ENCODE results near the gene PPP6R2.
"Not testable (repeated sequence)": the region's sequence is repeated elsewhere in the genome, so short reads cannot be mapped to it uniquely, and the experiment has no call there.

The PPP6R2 gene

GRCh38 chr22:50318356-50318697 lies 24.8 kb upstream of the PPP6R2 start:
- Mint-ChIP-seq H3K27me3 (ENCODE audit: low read depth, poor library complexity) (peaks cover 13% of the 10 kb centered on the region), H3K27ac (no peak overlapping the region), H3K4me1 (peaks cover 23% of the 10 kb centered on the region), H3K9me3 (no peaks in the 10 kb centered on the region), H3K4me3 (no peak overlapping the region), H3K36me3 (ENCODE audit: low read depth) (no peaks in the 10 kb centered on the region)
- no peak for TF ChIP-seq CTCF (IDR thresholded peaks at IDR 0.05)
- no peak for DNase-seq

DNA sequence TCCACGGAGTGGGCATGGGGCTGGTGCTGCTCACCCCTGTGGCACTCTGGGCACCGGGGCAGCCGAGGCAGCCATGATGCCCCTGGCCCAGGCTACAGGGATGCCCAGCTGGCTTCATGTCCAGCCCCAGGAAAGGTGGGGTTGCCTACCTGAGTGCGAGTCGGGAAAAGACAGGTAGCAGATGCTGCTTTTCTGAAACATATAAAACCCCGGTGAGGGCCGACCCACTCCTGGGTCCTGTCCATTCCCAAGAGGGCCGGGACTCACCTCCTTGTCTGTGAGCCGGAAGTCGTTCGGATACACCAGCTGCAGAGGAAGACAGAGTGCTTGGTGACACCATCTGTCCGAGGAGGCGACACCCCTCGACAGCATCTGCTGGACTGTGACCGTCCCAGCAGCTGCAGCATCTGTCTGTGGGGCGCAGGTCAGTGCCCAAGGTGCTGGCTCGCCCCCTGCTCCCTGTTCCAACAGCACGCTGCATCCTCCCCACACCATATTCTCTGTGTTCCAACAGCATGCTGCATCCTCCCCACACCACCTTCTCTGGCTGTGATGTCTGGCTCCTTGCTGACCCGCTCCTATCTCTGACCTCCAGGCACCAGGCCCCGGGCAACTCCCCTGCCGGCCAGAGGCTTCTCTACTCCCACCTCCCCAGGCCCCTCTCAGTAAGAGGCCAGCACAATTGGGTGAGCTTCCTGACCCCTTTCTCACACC lies 24.3 kb upstream of the PPP6R2 start:
- H3K9me3 Mint-ChIP-seq, result no peaks in the 10 kb centered on the region
- peaks cover 14% of the 10 kb centered on the region for H3K27me3 Mint-ChIP-seq (ENCODE audit: low read depth, poor library complexity)
- H3K4me1 Mint-ChIP-seq, result peaks cover 20% of the 10 kb centered on the region
- H3K4me3 Mint-ChIP-seq, result no peak overlapping the region
- no peak overlapping the region for H3K27ac Mint-ChIP-seq
- DNase-seq, result no peak
- TF ChIP-seq CTCF (IDR thresholded peaks at IDR 0.05), result no peak
- H3K36me3 Mint-ChIP-seq (ENCODE audit: low read depth), result no peaks in the 10 kb centered on the region

GRCh38 chr22:50319503-50319951 lies 23.6 kb upstream of the PPP6R2 start:
- DNase-seq, result no peak
- H3K27me3 Mint-ChIP-seq (ENCODE audit: low read depth, poor library complexity), result peaks cover 14% of the 10 kb centered on the region
- peaks cover 14% of the 10 kb centered on the region for H3K4me1 Mint-ChIP-seq
- no peak overlapping the region for H3K4me3 Mint-ChIP-seq
- H3K27ac Mint-ChIP-seq, result no peak overlapping the region
- H3K9me3 Mint-ChIP-seq, result no peaks in the 10 kb centered on the region
- no peak for TF ChIP-seq CTCF (IDR thresholded peaks at IDR 0.05)
- no peaks in the 10 kb centered on the region for H3K36me3 Mint-ChIP-seq (ENCODE audit: low read depth)

DNA sequence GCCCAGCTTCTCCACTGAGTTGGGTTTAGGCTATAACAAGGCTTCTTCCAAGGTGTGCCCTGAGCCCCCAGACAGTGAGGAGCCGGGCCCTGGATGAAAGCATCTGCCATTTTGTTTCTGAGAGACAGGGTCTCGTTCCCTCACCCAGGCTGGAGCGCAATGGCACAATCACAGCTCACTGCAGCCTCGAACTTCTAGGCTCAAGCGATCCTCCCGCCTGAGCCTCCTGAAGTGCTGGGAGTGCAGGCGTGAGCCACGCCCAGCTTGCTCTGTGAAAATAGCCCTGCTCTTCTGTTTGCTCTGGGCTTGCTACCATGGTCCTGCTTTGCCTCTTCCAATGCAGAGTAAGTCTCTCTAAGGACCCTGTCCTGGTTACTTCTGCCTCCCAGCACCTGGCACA lies 23.0 kb upstream of the PPP6R2 start:
- DNase-seq, result no peak
- Mint-ChIP-seq H3K36me3 (ENCODE audit: low read depth) (no peaks in the 10 kb centered on the region), H3K27ac (no peak overlapping the region), H3K27me3 (ENCODE audit: low read depth, poor library complexity) (peaks cover 17% of the 10 kb centered on the region), H3K4me1 (peaks cover 12% of the 10 kb centered on the region), H3K9me3 (no peaks in the 10 kb centered on the region), H3K4me3 (no peak overlapping the region)
- TF ChIP-seq CTCF (IDR thresholded peaks at IDR 0.05), result no peak

DNA sequence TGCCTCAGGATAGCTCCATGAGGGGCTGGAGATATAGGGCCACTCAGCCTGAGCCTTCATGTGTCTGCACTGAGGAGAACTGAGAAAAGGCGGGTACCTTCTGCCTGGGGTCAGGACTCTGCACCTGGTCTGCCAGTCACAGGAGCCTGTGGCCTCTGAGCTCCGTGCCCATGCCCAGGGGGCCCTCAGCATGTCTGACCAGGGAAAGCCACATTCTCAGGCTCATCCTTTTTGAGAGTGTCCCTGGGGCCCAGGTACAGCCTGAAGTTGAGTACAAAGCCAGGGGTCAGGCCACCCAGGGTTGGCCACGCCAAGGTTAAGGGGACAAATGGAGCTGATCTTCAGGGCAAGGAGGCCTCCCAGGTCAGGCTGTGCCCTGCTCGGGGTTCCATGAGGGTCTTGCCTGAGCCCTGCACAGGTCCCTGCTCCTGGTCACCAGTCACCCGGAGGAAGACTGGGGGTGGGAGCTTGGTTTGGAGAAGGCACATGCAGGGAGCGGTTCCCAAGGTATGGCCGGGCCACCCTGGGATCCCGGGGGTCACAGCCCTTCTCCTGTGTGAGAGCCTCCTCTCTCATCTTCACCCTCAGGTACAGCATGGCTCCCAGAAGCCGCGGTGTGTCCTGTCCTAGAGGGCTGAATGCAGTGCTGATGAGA lies 22.3 kb upstream of the PPP6R2 start:
- H3K27me3 Mint-ChIP-seq (ENCODE audit: low read depth, poor library complexity), result peaks cover 21% of the 10 kb centered on the region
- peaks cover 11% of the 10 kb centered on the region for H3K4me1 Mint-ChIP-seq
- DNase-seq, result no peak
- TF ChIP-seq CTCF (IDR thresholded peaks at IDR 0.05), result no peak
- no peaks in the 10 kb centered on the region for H3K9me3 Mint-ChIP-seq
- no peak overlapping the region for H3K4me3 Mint-ChIP-seq
- no peaks in the 10 kb centered on the region for H3K36me3 Mint-ChIP-seq (ENCODE audit: low read depth)
- no peak overlapping the region for H3K27ac Mint-ChIP-seq

GRCh38 chr22:50322382-50323104 lies 20.6 kb upstream of the PPP6R2 start:
- H3K9me3 Mint-ChIP-seq; H3K27ac Mint-ChIP-seq; DNase-seq; H3K4me3 Mint-ChIP-seq; H3K36me3 Mint-ChIP-seq (ENCODE audit: low read depth): not testable (repeated sequence)
- Mint-ChIP-seq H3K27me3 (ENCODE audit: low read depth, poor library complexity) (peaks cover 27% of the 10 kb centered on the region), H3K4me1 (peaks cover 21% of the 10 kb centered on the region)

All from nephron progenitor cell (in vitro differentiated cells).